ENCODE measurements around the gene KCNMB3.

The KCNMB3 gene, protein sequence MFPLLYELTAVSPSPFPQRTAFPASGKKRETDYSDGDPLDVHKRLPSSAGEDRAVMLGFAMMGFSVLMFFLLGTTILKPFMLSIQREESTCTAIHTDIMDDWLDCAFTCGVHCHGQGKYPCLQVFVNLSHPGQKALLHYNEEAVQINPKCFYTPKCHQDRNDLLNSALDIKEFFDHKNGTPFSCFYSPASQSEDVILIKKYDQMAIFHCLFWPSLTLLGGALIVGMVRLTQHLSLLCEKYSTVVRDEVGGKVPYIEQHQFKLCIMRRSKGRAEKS

DNA sequence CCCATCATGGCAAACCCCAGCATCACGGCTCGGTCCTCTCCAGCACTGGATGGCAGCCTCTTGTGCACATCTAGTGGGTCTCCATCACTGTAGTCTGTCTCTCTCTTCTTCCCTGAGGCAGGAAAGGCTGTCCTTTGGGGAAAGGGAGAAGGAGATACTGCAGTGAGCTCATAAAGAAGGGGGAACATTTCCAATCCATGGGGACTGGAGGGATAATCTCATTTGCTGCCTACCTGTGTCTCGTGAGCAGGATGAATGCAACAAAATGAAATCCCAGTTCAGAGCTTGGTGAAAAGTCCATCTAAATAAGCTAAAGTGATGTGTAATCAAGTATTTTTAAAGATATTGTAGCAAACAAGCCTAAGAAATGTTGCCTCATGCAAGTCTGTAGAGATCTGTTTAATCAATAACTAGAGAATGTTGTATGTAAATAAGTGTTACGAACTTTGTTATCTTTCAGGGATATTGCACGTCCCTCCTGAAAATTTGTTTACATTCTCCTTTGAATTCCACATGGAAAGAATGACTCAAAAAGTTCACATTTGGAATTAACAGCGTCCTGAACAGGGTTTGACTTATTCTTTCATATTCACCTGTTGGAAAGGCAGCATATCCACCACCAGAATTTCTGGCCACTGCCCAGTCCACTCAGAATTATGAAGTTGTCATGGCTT lies at the start of gene KCNMB3:
Gene KCNMB3, minus strand, starts transcription at position 312 of the 674 bp plus-strand sequence. Its CDS starts 124 bp downstream, at position 188.
- DNase-seq (ENCODE audit: low read depth, low spot score) = no peak
- no peak for TF ChIP-seq YY1 (IDR thresholded peaks at IDR 0.05; ENCODE audit: insufficient read depth, insufficient read length)
- no peak for TF ChIP-seq ZNF274 (IDR thresholded peaks at IDR 0.05; ENCODE audit: low read depth, low read length)
- no peak for TF ChIP-seq SUZ12 (IDR thresholded peaks at IDR 0.05; ENCODE audit: extremely low read depth, insufficient read depth, insufficient read length)
- H3K4me3 ChIP-seq (ENCODE audit: insufficient read length, low read depth) = no peak within 1 kb of the TSS
- no peak within 1 kb of the TSS for H3K9ac ChIP-seq (ENCODE audit: insufficient read length, low read depth)
- no peaks in the 10 kb centered on the region for H3K4me1 ChIP-seq (ENCODE audit: insufficient read depth, insufficient read length)
- no peaks in the 10 kb centered on the region for H3K36me3 ChIP-seq (ENCODE audit: insufficient read depth, insufficient read length, low read length)
- no peaks in the 10 kb centered on the region for H3K9me3 ChIP-seq (ENCODE audit: insufficient read depth, low read length)
- H3K27me3 ChIP-seq (ENCODE audit: insufficient read depth, insufficient read length) = no peaks in the 10 kb centered on the region

DNA sequence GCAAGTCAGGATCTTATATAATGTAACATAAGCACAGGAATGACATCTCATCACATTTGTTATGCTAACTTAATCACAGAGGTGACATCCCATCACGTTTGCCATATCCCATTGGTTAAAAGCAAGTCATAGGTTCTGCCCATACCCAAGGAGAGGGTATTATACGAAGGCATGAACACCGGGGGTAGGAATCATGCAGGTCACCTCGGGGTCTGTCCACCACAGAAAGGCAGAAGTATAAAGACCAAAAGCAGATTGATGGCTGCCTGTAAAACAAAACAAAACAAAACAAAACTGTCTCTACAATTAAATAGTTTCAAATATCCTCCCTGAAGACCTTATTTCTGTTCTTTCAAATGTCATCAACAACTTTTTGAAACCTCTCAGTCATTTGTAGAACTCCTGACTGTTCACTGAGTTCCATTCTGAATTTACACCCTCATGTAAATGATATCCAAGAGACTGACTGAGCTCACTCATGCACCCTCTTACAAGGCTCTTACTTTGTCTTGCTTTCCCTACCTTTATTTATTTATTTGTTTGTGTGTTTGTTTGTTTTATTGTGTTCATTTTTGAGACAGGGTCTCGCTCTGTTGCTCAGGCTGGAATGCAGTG lies 49.2 kb upstream of the KCNMB3 start:
- no peaks in the 10 kb centered on the region for H3K27me3 ChIP-seq (ENCODE audit: insufficient read depth, insufficient read length)
- H3K9ac ChIP-seq (ENCODE audit: insufficient read length, low read depth) = no peak overlapping the region
- no peaks in the 10 kb centered on the region for H3K36me3 ChIP-seq (ENCODE audit: insufficient read depth, insufficient read length, low read length)
- H3K4me3 ChIP-seq (ENCODE audit: insufficient read length, low read depth) = no peak overlapping the region
- TF ChIP-seq YY1 (IDR thresholded peaks at IDR 0.05; ENCODE audit: insufficient read depth, insufficient read length) (no peak), SUZ12 (IDR thresholded peaks at IDR 0.05; ENCODE audit: extremely low read depth, insufficient read depth, insufficient read length) (no peak), ZNF274 (IDR thresholded peaks at IDR 0.05; ENCODE audit: low read depth, low read length) (no peak)
- H3K9me3 ChIP-seq (ENCODE audit: insufficient read depth, low read length) = peaks cover 11% of the 10 kb centered on the region
- H3K4me1 ChIP-seq (ENCODE audit: insufficient read depth, insufficient read length) = no peaks in the 10 kb centered on the region
- DNase-seq (ENCODE audit: low read depth, low spot score) = no peak

DNA sequence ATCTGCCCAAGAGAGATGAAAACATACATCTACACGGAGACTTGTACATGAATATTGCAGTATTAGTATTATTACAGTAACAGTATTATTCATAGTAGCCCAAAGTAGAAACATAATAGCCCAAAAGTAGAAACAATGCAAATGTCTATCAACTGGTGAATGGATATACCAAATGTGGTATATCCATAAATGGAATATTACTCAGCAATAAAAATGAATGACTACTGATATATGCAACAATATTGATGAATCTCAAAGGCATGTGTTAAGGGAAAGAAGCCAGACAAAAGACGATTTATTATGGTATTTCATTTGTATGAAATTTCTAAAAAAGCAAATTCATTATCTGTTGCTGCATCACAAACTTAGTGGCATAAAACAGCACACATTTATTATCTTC lies 48.4 kb upstream of the KCNMB3 start:
- H3K4me3 ChIP-seq (ENCODE audit: insufficient read length, low read depth) = no peak overlapping the region

DNA sequence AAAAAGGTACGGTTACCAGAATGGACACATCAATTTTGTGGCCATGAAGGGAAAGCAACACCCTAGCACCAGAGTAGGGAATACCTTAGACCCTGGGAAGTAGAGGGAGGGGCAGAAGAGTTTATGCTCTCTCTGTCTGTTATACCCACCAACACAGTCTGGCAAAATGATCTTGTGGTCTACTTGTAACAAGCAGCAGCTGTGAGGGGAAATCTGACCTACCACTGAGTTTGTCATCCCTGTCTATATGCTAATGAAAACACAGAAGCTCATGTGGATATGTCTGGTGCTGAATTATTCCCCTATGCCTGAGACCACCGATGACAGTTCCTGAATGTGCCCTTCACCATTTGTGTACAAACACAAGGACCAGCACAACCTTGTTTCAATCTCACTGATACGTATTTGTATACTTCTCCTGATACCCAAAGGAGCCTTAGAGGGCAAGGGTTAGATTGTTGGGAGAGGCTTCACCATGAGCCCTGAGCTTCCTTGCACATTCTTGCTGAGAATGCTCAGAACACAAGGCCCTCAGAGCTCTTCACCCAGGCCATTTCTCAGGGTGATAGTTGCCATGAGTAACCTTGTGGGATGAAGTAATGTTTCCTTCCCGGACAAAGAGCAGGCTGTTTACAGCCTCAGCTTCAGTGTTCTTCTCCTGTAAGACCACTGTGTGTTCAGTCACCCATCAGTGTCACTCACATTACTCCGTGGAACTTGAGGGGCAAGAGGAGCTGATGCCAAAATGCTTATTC lies 47.2 kb upstream of the KCNMB3 start:
- Histone ChIP-seq H3K9ac (ENCODE audit: insufficient read length, low read depth) (no peak overlapping the region), H3K4me3 (ENCODE audit: insufficient read length, low read depth) (no peak overlapping the region), H3K4me1 (ENCODE audit: insufficient read depth, insufficient read length) (no peaks in the 10 kb centered on the region), H3K36me3 (ENCODE audit: insufficient read depth, insufficient read length, low read length) (no peaks in the 10 kb centered on the region), H3K27me3 (ENCODE audit: insufficient read depth, insufficient read length) (no peaks in the 10 kb centered on the region), H3K9me3 (ENCODE audit: insufficient read depth, low read length) (peaks cover 11% of the 10 kb centered on the region)
- no peak for TF ChIP-seq ZNF274 (IDR thresholded peaks at IDR 0.05; ENCODE audit: low read depth, low read length)
- no peak for TF ChIP-seq SUZ12 (IDR thresholded peaks at IDR 0.05; ENCODE audit: extremely low read depth, insufficient read depth, insufficient read length)
- no peak for TF ChIP-seq YY1 (IDR thresholded peaks at IDR 0.05; ENCODE audit: insufficient read depth, insufficient read length)
- no peak for DNase-seq (ENCODE audit: low read depth, low spot score)

More for the DNA sequence above, 48.4 kb upstream of the KCNMB3 start:
- Histone ChIP-seq H3K4me1 (ENCODE audit: insufficient read depth, insufficient read length) (no peaks in the 10 kb centered on the region), H3K9me3 (ENCODE audit: insufficient read depth, low read length) (peaks cover 11% of the 10 kb centered on the region), H3K36me3 (ENCODE audit: insufficient read depth, insufficient read length, low read length) (no peaks in the 10 kb centered on the region), H3K9ac (ENCODE audit: insufficient read length, low read depth) (no peak overlapping the region), H3K27me3 (ENCODE audit: insufficient read depth, insufficient read length) (no peaks in the 10 kb centered on the region)
- TF ChIP-seq YY1 (IDR thresholded peaks at IDR 0.05; ENCODE audit: insufficient read depth, insufficient read length) (no peak), ZNF274 (IDR thresholded peaks at IDR 0.05; ENCODE audit: low read depth, low read length) (no peak), SUZ12 (IDR thresholded peaks at IDR 0.05; ENCODE audit: extremely low read depth, insufficient read depth, insufficient read length) (no peak)
- DNase-seq (ENCODE audit: low read depth, low spot score) = no peak

DNA sequence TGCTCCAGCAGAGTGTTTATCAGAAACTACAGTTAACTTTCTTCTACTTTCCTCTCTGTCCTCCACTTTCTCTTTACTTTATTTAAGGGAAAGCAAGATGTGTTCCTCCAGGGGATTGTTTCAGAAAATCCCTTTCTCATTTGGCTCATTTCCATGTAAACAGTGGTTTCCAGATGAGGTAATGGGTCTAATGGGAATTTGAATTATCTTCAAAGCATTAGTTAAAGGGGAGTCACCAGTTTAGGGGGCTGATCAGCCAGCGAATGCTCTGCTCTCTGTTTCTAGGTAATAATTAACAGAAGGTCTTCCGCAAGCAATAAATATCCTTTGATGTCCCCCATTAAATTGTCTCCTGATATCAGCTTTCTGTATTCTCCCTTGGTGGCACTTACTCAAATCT lies 41.5 kb upstream of the KCNMB3 start:
- H3K4me1 ChIP-seq (ENCODE audit: insufficient read depth, insufficient read length) = no peaks in the 10 kb centered on the region

DNA sequence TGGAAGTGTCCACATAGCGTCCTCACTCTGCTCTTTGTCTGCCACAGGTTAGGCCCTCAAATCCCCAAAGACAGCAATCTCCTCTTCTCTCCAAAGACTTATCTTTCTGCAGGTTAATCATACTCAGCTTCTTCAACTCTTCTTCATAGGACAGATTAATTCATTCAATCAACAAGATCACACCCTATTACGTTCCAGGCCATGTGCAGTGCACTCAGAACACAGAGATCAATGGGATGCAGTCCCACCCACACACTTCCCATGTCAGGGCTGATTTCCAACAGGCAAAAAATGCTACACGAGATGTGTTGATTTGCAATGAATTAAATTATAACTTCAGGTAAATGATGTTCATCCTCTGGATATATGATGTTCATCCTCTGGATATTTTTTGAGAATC lies 38.4 kb upstream of the KCNMB3 start:
- H3K4me1 ChIP-seq (ENCODE audit: insufficient read depth, insufficient read length) = no peaks in the 10 kb centered on the region
- no peak overlapping the region for H3K9ac ChIP-seq (ENCODE audit: insufficient read length, low read depth)
- no peak for TF ChIP-seq YY1 (IDR thresholded peaks at IDR 0.05; ENCODE audit: insufficient read depth, insufficient read length)
- no peak for TF ChIP-seq ZNF274 (IDR thresholded peaks at IDR 0.05; ENCODE audit: low read depth, low read length)
- TF ChIP-seq SUZ12 (IDR thresholded peaks at IDR 0.05; ENCODE audit: extremely low read depth, insufficient read depth, insufficient read length) = no peak
- H3K4me3 ChIP-seq (ENCODE audit: insufficient read length, low read depth) = no peak overlapping the region
- no peak for DNase-seq (ENCODE audit: low read depth, low spot score)
- H3K27me3 ChIP-seq (ENCODE audit: insufficient read depth, insufficient read length) = no peaks in the 10 kb centered on the region
- H3K9me3 ChIP-seq (ENCODE audit: insufficient read depth, low read length) = 0 out of 2 replicates have a peak, but pooled peaks cover 5% of the 10 kb centered on the region
- H3K36me3 ChIP-seq (ENCODE audit: insufficient read depth, insufficient read length, low read length) = no peaks in the 10 kb centered on the region

More for the DNA sequence above, 41.5 kb upstream of the KCNMB3 start:
- H3K27me3 ChIP-seq (ENCODE audit: insufficient read depth, insufficient read length) = no peaks in the 10 kb centered on the region
- H3K4me3 ChIP-seq (ENCODE audit: insufficient read length, low read depth) = no peak overlapping the region
- H3K9me3 ChIP-seq (ENCODE audit: insufficient read depth, low read length) = 0 out of 2 replicates have a peak, but pooled peaks cover 5% of the 10 kb centered on the region
- no peak overlapping the region for H3K9ac ChIP-seq (ENCODE audit: insufficient read length, low read depth)
- no peaks in the 10 kb centered on the region for H3K36me3 ChIP-seq (ENCODE audit: insufficient read depth, insufficient read length, low read length)
- no peak for DNase-seq (ENCODE audit: low read depth, low spot score)
- TF ChIP-seq SUZ12 (IDR thresholded peaks at IDR 0.05; ENCODE audit: extremely low read depth, insufficient read depth, insufficient read length) (no peak), ZNF274 (IDR thresholded peaks at IDR 0.05; ENCODE audit: low read depth, low read length) (no peak), YY1 (IDR thresholded peaks at IDR 0.05; ENCODE audit: insufficient read depth, insufficient read length) (no peak)

Data from NT2/D1 (cell line).